Measurements from ENCODE around the gene PDGFC.

Gene PDGFC

DNA sequence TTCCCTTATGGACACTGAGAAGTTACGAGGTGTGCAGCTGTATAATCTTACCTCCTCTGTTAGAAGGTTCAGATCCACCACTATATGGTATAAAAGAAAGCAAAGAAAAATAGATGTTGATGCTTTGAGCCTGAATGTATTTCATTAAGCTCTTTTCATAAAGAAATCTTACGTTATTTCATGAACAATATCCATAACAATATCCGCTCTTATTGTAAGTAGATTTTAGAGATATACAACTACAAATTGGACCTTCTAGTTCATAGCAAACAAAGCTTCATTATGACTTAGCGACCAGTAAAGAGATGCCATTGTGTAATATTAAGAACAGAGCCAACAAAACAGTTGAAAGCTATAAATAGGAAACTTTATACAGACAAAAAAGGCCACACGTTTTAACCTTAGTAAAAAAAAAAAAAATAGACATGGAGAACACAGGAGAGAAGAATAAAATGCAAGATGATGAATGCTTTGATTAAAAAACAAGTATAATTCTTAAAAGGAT lies 203.6 kb downstream of the PDGFC start:
- H3K4me3 ChIP-seq (ENCODE audit: control insufficient read depth, low read depth, low read length) = no peak overlapping the region
- TF ChIP-seq, protein P1, sequence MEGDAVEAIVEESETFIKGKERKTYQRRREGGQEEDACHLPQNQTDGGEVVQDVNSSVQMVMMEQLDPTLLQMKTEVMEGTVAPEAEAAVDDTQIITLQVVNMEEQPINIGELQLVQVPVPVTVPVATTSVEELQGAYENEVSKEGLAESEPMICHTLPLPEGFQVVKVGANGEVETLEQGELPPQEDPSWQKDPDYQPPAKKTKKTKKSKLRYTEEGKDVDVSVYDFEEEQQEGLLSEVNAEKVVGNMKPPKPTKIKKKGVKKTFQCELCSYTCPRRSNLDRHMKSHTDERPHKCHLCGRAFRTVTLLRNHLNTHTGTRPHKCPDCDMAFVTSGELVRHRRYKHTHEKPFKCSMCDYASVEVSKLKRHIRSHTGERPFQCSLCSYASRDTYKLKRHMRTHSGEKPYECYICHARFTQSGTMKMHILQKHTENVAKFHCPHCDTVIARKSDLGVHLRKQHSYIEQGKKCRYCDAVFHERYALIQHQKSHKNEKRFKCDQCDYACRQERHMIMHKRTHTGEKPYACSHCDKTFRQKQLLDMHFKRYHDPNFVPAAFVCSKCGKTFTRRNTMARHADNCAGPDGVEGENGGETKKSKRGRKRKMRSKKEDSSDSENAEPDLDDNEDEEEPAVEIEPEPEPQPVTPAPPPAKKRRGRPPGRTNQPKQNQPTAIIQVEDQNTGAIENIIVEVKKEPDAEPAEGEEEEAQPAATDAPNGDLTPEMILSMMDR (IDR thresholded peaks at IDR 0.05; ENCODE audit: control insufficient read depth, insufficient read depth, low read depth, low read length, missing control alignments) = no peak
- no peak for DNase-seq (ENCODE audit: low read depth)

DNA sequence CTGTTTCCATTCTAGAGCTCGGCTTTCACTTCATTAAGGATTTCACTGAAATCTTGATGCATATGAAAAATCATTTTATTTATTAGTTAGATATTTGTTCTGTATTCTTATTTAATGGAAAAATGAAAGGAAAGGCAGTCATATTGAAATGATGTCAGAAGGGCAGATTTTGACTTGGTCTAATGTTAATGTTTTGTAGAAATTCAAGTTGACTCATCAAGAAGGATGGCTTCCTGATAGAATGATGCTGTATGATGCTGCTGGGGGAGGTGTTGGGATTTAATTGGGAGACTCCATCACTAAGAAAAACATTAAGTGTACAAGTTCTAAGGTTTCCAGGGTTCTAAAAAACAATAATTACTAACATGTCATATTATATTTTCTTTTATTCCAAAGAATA lies 204.8 kb downstream of the PDGFC start:
- DNase-seq (ENCODE audit: low read depth) = no peak
- H3K4me3 ChIP-seq (ENCODE audit: control insufficient read depth, low read depth, low read length) = no peak overlapping the region
- TF ChIP-seq, protein P1 (IDR thresholded peaks at IDR 0.05; ENCODE audit: control insufficient read depth, insufficient read depth, low read depth, low read length, missing control alignments) = no peak

DNA sequence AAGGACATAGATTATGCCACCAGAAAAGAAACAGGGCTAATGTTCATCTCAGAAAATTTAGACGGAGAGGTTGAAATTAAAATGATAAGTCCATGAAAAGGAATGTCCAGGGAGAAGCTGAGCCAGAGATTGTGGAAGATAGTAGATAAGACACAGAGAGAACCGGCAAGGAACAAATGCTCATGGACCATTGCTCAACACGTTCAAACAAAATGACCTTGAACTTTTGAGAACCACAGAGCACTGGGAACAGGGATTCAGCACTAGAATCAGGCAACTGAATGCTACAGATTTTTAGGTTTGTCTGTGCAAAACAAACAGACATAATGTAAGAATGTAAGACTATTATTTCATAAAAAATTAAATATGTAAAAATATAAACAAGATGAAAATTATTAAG lies 206.3 kb downstream of the PDGFC start:
- no peak overlapping the region for H3K4me3 ChIP-seq (ENCODE audit: control insufficient read depth, low read depth, low read length)
- DNase-seq (ENCODE audit: low read depth) = no peak
- TF ChIP-seq, protein P1 (IDR thresholded peaks at IDR 0.05; ENCODE audit: control insufficient read depth, insufficient read depth, low read depth, low read length, missing control alignments) = no peak

DNA sequence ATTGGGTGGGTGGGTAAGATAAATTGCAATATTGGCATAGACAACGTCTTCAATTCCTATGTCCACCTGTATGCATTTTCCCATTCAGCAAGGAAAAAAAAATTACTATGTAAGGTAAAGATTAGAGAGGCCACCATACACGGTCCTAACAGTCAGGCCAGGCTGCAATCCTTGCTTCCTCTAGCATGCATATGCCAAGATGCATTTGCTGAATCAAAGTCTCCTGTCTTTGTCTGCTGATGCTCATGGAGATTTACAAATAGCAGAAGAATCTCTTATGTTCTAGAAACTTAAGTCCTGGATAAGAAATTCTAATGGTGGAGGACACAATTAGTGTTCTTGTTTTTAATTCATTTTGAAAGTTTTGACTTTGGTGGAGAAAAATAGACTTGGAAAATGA lies 206.8 kb downstream of the PDGFC start:
- H3K4me3 ChIP-seq (ENCODE audit: control insufficient read depth, low read depth, low read length) = no peak overlapping the region
- DNase-seq (ENCODE audit: low read depth) = no peak
- TF ChIP-seq, protein P1 (IDR thresholded peaks at IDR 0.05; ENCODE audit: control insufficient read depth, insufficient read depth, low read depth, low read length, missing control alignments) = no peak

DNA sequence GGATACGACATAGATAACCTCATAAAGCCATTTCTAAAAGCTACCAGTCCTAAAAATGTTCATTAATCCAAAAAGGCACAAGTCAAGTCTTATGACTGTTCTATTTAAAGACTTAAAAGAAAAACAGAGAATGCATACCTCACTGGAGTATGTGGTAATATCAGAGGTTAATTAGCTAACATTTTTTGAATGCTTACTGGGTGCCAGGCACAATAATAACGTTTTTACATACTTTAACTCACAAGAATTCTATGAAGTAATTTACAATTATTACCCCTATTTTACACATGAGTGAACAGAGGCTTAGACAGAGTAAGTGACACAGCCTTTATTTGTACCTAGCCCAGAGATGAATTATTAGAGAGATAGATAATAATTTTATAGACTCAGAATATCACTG lies 207.5 kb downstream of the PDGFC start:
- TF ChIP-seq, protein P1 (IDR thresholded peaks at IDR 0.05; ENCODE audit: control insufficient read depth, insufficient read depth, low read depth, low read length, missing control alignments) = no peak
- no peak for DNase-seq (ENCODE audit: low read depth)
- H3K4me3 ChIP-seq (ENCODE audit: control insufficient read depth, low read depth, low read length) = no peak overlapping the region

DNA sequence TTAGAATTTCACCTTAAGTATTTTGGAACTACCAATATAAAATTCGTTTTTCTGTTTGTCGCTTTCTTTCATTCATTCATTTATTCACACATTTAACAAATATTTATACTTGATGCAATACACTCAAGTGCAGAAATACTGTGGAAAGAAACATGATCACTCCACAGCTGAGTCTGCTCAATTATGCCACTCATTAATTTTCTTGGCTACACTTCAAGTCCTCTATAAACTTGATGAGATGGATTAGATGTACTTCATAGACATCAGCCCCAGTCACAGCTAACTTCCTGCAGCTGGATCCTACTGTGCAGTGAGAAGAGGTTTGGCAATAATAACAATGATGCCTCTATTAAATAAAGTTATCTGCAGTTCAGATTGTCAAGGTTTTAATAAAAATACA lies 208.1 kb downstream of the PDGFC start:
- DNase-seq (ENCODE audit: low read depth) = no peak
- TF ChIP-seq, protein P1 (IDR thresholded peaks at IDR 0.05; ENCODE audit: control insufficient read depth, insufficient read depth, low read depth, low read length, missing control alignments) = no peak
- no peak overlapping the region for H3K4me3 ChIP-seq (ENCODE audit: control insufficient read depth, low read depth, low read length)

DNA sequence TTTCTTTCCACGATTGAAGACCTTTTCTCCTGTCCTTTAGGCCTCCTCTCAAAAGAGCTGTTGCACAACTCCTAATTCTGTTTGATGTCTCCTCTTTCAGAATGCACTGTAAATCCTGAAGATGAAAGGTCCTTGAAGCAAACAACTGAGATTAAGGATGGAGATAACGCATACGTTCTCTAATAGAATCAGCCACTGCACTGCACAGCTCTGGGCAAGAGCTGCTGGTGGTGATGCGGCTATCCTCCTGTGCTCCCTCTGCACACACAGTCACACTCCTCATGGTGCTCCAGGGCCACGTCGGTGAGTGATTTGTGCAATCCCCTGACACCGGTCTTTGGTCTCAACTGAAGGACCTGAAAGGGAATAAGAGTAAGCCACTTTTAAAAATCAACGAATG lies 208.7 kb downstream of the PDGFC start:
- TF ChIP-seq, protein P1 (IDR thresholded peaks at IDR 0.05; ENCODE audit: control insufficient read depth, insufficient read depth, low read depth, low read length, missing control alignments) = no peak
- DNase-seq (ENCODE audit: low read depth) = no peak
- no peak overlapping the region for H3K4me3 ChIP-seq (ENCODE audit: control insufficient read depth, low read depth, low read length)
